A549 (cell line): ENCODE results near the gene SKA2. TPM values are rescaled to one million over a fixed set of nuclear protein-coding genes. Genes with fewer than 3 reads are reported as not detected.

Experiments used
- ATAC-seq, 2 experiments: fragments of 200-7000 bp in 1 of 2; fragments of >200 bp in 1 of 2; cut with Nextera tagmentation in 1 of 2; cut with Tn5 transposase in 1 of 2; 3 replicates each; pipeline versions ENCODE4 v1.8.0 to v1.9.1; 2018 to 2020; ENCODE audit warnings: mild to moderate bottlenecking in 1 of 2, moderate library complexity in 1 of 2
- CTCF ChIA-PET: fragments of 300-600 bp; sonication (Branson Sonifier 250); formaldehyde crosslinking; extraction: SDS; loops from one replicate; lab custom pipeline; 2021; ENCODE audit warnings: antibody characterized with exemption, inconsistent platforms; lab: Yijun Ruan, JAX
- POLR2A ChIA-PET: fragments of 350-600 bp; formaldehyde crosslinking; extraction: SDS; loops from one replicate; lab custom pipeline; 2021; ENCODE audit warnings: antibody characterized with exemption, inconsistent platforms; lab: Yijun Ruan, JAX
- DNase-seq, 2 experiments: peaks; one replicate each; pipeline versions ENCODE4 v3.0.0 to v3.0.0-alpha.2; 2011 to 2016; ENCODE audit warnings: low read depth in 1 of 2, low spot score in 1 of 2
- FAIRE-seq: peaks from 2 replicates; lab custom pipeline; 2011; peaks lifted over from hg19 to GRCh38; lab: Jason Lieb, UNC
- H3K27ac ChIP-seq, 2 experiments: fragments of >200 bp; sonication (Bioruptor Twin); formaldehyde crosslinking; 3 replicates each; pipeline ENCODE4 v1.5.1; 2016 to 2017
- H3K4me1 ChIP-seq: fragments of >200 bp; sonication (Bioruptor Twin); formaldehyde crosslinking; 3 replicates; pipeline ENCODE4 v1.6.1; 2016
- H3K4me2 ChIP-seq: fragments of >200 bp; sonication (Bioruptor Twin); formaldehyde crosslinking; 3 replicates; pipeline ENCODE4 v1.6.1; 2016
- H3K4me3 ChIP-seq: fragments of >200 bp; sonication (Bioruptor Twin); formaldehyde crosslinking; 3 replicates; pipeline ENCODE4 v1.5.1; 2016
- H3K9me3 ChIP-seq: fragments of >200 bp; sonication (Bioruptor Twin); formaldehyde crosslinking; 3 replicates; pipeline ENCODE4 v1.6.1; 2016
- CHD2 ChIP-seq: fragments of 150-350 bp; IDR thresholded peaks from 2 replicates; pipeline ENCODE4 v1.6.1; 2014; ENCODE audit warnings: low read length; ENCODE audit not compliant: partially characterized antibody
- CHD4 ChIP-seq: fragments of 200-600 bp; sonication (generic); IDR thresholded peaks from 2 replicates; pipeline ENCODE4 v1.6.1; 2016; ENCODE audit warnings: antibody characterized with exemption, mild to moderate bottlenecking, borderline replicate concordance
- EHMT2 ChIP-seq: fragments of 200-600 bp; sonication (generic); IDR thresholded peaks from 2 replicates; pipeline ENCODE4 v1.6.1; 2016; ENCODE audit warnings: antibody characterized with exemption, low read depth, mild to moderate bottlenecking, moderate library complexity
- EP300 ChIP-seq, 2 experiments: fragments of >200 bp; sonication (Bioruptor Twin); formaldehyde crosslinking; IDR thresholded peaks; 2 replicates in 1 of 2; 3 replicates in 1 of 2; pipeline ENCODE4 v1.6.1; 2016 to 2017
- FOSL2 ChIP-seq, 2 experiments: fragments of 450-650 bp in 1 of 2; fragments of >200 bp in 1 of 2; sonication (Bioruptor Twin) in 1 of 2; formaldehyde crosslinking; IDR thresholded peaks; 2 replicates each; pipeline versions ENCODE4 v1.5.0 to v1.6.1; 2016 to 2020; ENCODE audit warnings: mild to moderate bottlenecking in 1 of 2, moderate library complexity in 1 of 2
- FOXS1 ChIP-seq: fragments of 250-450 bp; sonication (Bioruptor Pico); IDR thresholded peaks from 2 replicates; pipeline ENCODE4 v1.5.0; 2020; ENCODE audit warnings: mild to moderate bottlenecking, moderate library complexity
- GATA3 ChIP-seq: IDR thresholded peaks from 2 replicates; pipeline ENCODE4 v1.6.1; 2012; ENCODE audit warnings: borderline replicate concordance
- HDAC2 ChIP-seq: fragments of 200-600 bp; sonication (generic); IDR thresholded peaks from 2 replicates; pipeline ENCODE4 v1.6.1; 2016
- HOXB5 ChIP-seq: fragments of 250-450 bp; sonication (Bioruptor Pico); IDR thresholded peaks from 2 replicates; pipeline ENCODE4 v1.5.0; 2020; ENCODE audit warnings: mild to moderate bottlenecking, moderate library complexity
- JUN ChIP-seq, 2 experiments: fragments of >200 bp; sonication (Bioruptor Twin); formaldehyde crosslinking; IDR thresholded peaks; 2 replicates in 1 of 2; 3 replicates in 1 of 2; pipeline ENCODE4 v1.6.1; 2016 to 2017
- JUNB ChIP-seq: fragments of >200 bp; sonication (Bioruptor Twin); formaldehyde crosslinking; IDR thresholded peaks from 2 replicates; pipeline ENCODE4 v1.6.1; 2016
- MAZ ChIP-seq: fragments of 150-350 bp; IDR thresholded peaks from 2 replicates; pipeline ENCODE4 v1.6.1; 2014; ENCODE audit warnings: antibody characterized with exemption, low read depth, low read length, borderline replicate concordance
- NR3C1 ChIP-seq: fragments of >200 bp; sonication (Bioruptor Twin); formaldehyde crosslinking; IDR thresholded peaks from 3 replicates; pipeline ENCODE4 v1.6.1; 2017
- POLR2AphosphoS2 ChIP-seq: conservative IDR thresholded peaks from 2 replicates; pipeline ENCODE4 v1.6.1; 2012; ENCODE audit warnings: low read length, improper control_type of control experiment, inconsistent platforms
- RAD21 ChIP-seq, 2 experiments: fragments of >200 bp in 1 of 2; sonication (Bioruptor Twin) in 1 of 2; formaldehyde crosslinking in 1 of 2; IDR thresholded peaks in 1 of 2; conservative IDR thresholded peaks in 1 of 2; 2 replicates in 1 of 2; 3 replicates in 1 of 2; pipeline ENCODE4 v1.6.1; 2012 to 2018; ENCODE audit warnings: inconsistent platforms in 1 of 2
- RARB ChIP-seq: fragments of 250-450 bp; sonication (Bioruptor Pico); IDR thresholded peaks from 2 replicates; pipeline ENCODE4 v1.8.0; 2021; ENCODE audit warnings: mild to moderate bottlenecking, moderate library complexity
- RFX5 ChIP-seq: fragments of 450-650 bp; IDR thresholded peaks from 2 replicates; pipeline ENCODE4 v1.7.1; 2014; ENCODE audit warnings: antibody characterized with exemption, mild to moderate bottlenecking, moderate library complexity
- SREBF2 ChIP-seq: fragments of 450-650 bp; IDR thresholded peaks from 2 replicates; pipeline ENCODE4 v1.6.1; 2014; ENCODE audit warnings: mild to moderate bottlenecking, moderate library complexity
- ZC3H11A ChIP-seq: fragments of 450-650 bp; IDR thresholded peaks from 2 replicates; pipeline ENCODE4 v1.6.1; 2014; ENCODE audit warnings: antibody characterized with exemption, mild to moderate bottlenecking
- ZSCAN20 ChIP-seq: fragments of 250-450 bp; sonication (Bioruptor Pico); IDR thresholded peaks from 2 replicates; pipeline ENCODE4 v1.8.0; 2022; ENCODE audit warnings: mild to moderate bottlenecking, moderate library complexity
- WGBS: methylation state at CpG from one replicate; pipeline ENCODE4 v1.1.6; 2017; ENCODE audit errors: missing lambda C conversion rate; 5-methylcytosine and 5-hydroxymethylcytosine counted together
- polyA plus RNA-seq, 4 experiments: library from polyadenylated mRNA; depleted of rRNA in 3 of 4; stranded (reverse); fragments of >200 nt; fragmentation: RNase III in 1 of 4; extraction: RNeasy Plus Mini Kit Qiagen cat#74134 plus additional on column Dnase treatment in 1 of 4; gene quantifications; 2 replicates in 3 of 4; 3 replicates in 1 of 4; pipeline ENCODE4 v1.2.3, GENCODE V29; 2011 to 2017
- TF ChIP-seq, protein P1 (sequence below): fragments of 150-350 bp; IDR thresholded peaks from 2 replicates; pipeline ENCODE4 v1.6.1; 2014; ENCODE audit warnings: low read depth, mild to moderate bottlenecking, low read length
- TF ChIP-seq, protein P2 (sequence below): IDR thresholded peaks from 2 replicates; pipeline ENCODE4 v1.6.1; 2012
- TF ChIP-seq, protein P3 (sequence below): fragments of 200-600 bp; sonication (generic); IDR thresholded peaks from 2 replicates; pipeline ENCODE4 v1.6.1; 2016; ENCODE audit warnings: antibody characterized with exemption, mild to moderate bottlenecking, moderate library complexity
- TF ChIP-seq, protein P4 (sequence below): fragments of >200 bp; sonication (Bioruptor Twin); formaldehyde crosslinking; IDR thresholded peaks from 3 replicates; pipeline ENCODE4 v1.5.1; 2016

The SKA2 gene
- polyA plus RNA-seq, 2 of the 4 experiments (the other 2 are of a cell fraction), result 59.6 to 147 TPM

DNA sequence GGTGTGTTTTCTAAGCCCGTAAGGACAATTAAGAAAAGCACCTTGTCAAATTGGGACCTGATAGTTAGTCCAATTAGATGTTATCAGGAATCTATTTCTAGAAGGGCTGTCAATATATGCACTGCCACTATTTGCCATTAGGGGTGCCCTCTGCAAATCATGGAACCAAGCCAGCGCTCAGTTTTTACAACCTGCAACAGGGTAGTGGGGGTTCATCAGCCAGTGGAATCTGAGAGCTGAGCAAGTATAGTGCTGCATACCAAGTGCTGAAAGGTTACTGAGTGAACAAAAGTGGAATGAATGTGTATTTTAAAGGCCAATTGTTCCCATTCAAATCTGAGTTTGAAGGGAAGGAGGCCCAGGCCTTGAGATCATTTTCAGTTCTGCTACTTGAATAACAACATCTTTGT, 11.0 kb upstream of the SKA2 start (continued):
- TF ChIP-seq, protein P1, sequence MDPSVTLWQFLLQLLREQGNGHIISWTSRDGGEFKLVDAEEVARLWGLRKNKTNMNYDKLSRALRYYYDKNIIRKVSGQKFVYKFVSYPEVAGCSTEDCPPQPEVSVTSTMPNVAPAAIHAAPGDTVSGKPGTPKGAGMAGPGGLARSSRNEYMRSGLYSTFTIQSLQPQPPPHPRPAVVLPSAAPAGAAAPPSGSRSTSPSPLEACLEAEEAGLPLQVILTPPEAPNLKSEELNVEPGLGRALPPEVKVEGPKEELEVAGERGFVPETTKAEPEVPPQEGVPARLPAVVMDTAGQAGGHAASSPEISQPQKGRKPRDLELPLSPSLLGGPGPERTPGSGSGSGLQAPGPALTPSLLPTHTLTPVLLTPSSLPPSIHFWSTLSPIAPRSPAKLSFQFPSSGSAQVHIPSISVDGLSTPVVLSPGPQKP, result no peak
- TF ChIP-seq JUN (IDR thresholded peaks at IDR 0.05) (no peak), RARB (no peak), JUNB (no peak), FOSL2 (IDR thresholded peaks at IDR 0.05) (no peak), FOSL2 (CRISPR knock-in tag; IDR thresholded peaks at IDR 0.05) (no peak), GATA3 (0 out of 2 replicates have a peak, but pooled peaks have one; percentile 25), HDAC2 (no peak), RFX5 (no peak), EP300 (IDR thresholded peaks at IDR 0.05) (no peak), POLR2AphosphoS2 (no peak), RAD21 (conservative IDR thresholded peaks at IDR 0.05 in 1 of 2, IDR thresholded peaks at IDR 0.05 in 1 of 2) (peak; percentile 30 to 35; a peak in 4 of 5 replicates), ZC3H11A (no peak), HOXB5 (CRISPR knock-in tag) (no peak)
- TF ChIP-seq, protein P2, sequence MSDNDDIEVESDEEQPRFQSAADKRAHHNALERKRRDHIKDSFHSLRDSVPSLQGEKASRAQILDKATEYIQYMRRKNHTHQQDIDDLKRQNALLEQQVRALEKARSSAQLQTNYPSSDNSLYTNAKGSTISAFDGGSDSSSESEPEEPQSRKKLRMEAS, result no peak
- TF ChIP-seq, protein P3, sequence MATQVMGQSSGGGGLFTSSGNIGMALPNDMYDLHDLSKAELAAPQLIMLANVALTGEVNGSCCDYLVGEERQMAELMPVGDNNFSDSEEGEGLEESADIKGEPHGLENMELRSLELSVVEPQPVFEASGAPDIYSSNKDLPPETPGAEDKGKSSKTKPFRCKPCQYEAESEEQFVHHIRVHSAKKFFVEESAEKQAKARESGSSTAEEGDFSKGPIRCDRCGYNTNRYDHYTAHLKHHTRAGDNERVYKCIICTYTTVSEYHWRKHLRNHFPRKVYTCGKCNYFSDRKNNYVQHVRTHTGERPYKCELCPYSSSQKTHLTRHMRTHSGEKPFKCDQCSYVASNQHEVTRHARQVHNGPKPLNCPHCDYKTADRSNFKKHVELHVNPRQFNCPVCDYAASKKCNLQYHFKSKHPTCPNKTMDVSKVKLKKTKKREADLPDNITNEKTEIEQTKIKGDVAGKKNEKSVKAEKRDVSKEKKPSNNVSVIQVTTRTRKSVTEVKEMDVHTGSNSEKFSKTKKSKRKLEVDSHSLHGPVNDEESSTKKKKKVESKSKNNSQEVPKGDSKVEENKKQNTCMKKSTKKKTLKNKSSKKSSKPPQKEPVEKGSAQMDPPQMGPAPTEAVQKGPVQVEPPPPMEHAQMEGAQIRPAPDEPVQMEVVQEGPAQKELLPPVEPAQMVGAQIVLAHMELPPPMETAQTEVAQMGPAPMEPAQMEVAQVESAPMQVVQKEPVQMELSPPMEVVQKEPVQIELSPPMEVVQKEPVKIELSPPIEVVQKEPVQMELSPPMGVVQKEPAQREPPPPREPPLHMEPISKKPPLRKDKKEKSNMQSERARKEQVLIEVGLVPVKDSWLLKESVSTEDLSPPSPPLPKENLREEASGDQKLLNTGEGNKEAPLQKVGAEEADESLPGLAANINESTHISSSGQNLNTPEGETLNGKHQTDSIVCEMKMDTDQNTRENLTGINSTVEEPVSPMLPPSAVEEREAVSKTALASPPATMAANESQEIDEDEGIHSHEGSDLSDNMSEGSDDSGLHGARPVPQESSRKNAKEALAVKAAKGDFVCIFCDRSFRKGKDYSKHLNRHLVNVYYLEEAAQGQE, result no peak

DNA sequence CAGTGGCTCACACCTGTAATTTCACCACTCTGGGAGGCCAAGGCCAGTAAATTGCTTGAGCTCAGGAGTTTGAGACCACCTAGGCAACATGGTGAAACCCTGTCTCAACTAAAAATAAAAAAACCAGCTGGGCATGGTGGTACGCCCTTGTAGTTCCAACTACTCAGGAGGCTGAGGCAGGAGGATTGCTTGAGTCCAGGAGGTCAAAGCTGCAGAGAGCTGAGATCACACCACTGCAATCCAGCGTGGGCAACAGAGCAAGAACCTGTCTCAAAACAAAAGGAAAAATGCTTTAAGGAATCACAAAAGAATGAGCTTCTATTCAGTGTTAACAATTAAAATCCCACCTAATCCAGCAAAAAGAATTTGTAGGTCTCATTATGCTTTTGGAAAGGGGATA, 6.5 kb upstream of the SKA2 start:
- Histone ChIP-seq H3K9me3 (no peaks in the 10 kb centered on the region), H3K27ac (no peak overlapping the region), H3K4me2 (no peak overlapping the region), H3K4me1 (peaks cover 37% of the 10 kb centered on the region), H3K4me3 (no peak overlapping the region)
- DNase-seq (no peak), FAIRE-seq (no peak), ATAC-seq (no peak)
- 96% methylated on average over 2 of the region's 2 CpGs for WGBS
- CTCF ChIA-PET, result interaction anchor here (0.8 to 1.7 kb wide), 5 partner anchors 9 to 404 kb away, joined by 3 to 7 read pairs (median 3); partner anchors contain the start of genes DHX40 and TRIM37
- TF ChIP-seq SREBF2, result no peak
- no peak for TF ChIP-seq RAD21 (conservative IDR thresholded peaks at IDR 0.05 in 1 of 2, IDR thresholded peaks at IDR 0.05 in 1 of 2)
- no peak for TF ChIP-seq FOXS1 (CRISPR knock-in tag)
- no peak for TF ChIP-seq MAZ
- no peak for TF ChIP-seq CHD2
- no peak for TF ChIP-seq POLR2AphosphoS2
- TF ChIP-seq, protein P4, sequence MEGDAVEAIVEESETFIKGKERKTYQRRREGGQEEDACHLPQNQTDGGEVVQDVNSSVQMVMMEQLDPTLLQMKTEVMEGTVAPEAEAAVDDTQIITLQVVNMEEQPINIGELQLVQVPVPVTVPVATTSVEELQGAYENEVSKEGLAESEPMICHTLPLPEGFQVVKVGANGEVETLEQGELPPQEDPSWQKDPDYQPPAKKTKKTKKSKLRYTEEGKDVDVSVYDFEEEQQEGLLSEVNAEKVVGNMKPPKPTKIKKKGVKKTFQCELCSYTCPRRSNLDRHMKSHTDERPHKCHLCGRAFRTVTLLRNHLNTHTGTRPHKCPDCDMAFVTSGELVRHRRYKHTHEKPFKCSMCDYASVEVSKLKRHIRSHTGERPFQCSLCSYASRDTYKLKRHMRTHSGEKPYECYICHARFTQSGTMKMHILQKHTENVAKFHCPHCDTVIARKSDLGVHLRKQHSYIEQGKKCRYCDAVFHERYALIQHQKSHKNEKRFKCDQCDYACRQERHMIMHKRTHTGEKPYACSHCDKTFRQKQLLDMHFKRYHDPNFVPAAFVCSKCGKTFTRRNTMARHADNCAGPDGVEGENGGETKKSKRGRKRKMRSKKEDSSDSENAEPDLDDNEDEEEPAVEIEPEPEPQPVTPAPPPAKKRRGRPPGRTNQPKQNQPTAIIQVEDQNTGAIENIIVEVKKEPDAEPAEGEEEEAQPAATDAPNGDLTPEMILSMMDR, result no peak
- TF ChIP-seq ZSCAN20 (CRISPR knock-in tag), result no peak
- TF ChIP-seq CHD4, result no peak
- no peak for TF ChIP-seq NR3C1
- no peak for TF ChIP-seq EHMT2
- TF ChIP-seq FOSL2 (IDR thresholded peaks at IDR 0.05), result no peak
- no peak for TF ChIP-seq FOSL2 (CRISPR knock-in tag; IDR thresholded peaks at IDR 0.05)
- TF ChIP-seq, protein P1, result no peak
- POLR2A ChIA-PET, result interaction anchor here (0.5 to 0.9 kb wide), 2 partner anchors 55 to 97 kb away, joined by 3 read pairs; partner anchors contain the start of gene TRIM37
